NT2/D1 (cell line): ENCODE measurements around the gene FAM120A.

Experiments
- SUZ12 ChIP-seq: IDR thresholded peaks from 2 replicates; pipeline ENCODE4 v1.6.1; 2011; ENCODE audit not compliant: insufficient read length, insufficient read depth; ENCODE audit errors: extremely low read depth
- YY1 ChIP-seq: IDR thresholded peaks from 2 replicates; pipeline ENCODE4 v1.6.1; 2011; ENCODE audit not compliant: insufficient read length, insufficient read depth
- ZNF274 ChIP-seq: IDR thresholded peaks from 2 replicates; pipeline ENCODE4 v1.6.1; 2011; ENCODE audit warnings: mild to moderate bottlenecking, low read depth, low read length

DNA sequence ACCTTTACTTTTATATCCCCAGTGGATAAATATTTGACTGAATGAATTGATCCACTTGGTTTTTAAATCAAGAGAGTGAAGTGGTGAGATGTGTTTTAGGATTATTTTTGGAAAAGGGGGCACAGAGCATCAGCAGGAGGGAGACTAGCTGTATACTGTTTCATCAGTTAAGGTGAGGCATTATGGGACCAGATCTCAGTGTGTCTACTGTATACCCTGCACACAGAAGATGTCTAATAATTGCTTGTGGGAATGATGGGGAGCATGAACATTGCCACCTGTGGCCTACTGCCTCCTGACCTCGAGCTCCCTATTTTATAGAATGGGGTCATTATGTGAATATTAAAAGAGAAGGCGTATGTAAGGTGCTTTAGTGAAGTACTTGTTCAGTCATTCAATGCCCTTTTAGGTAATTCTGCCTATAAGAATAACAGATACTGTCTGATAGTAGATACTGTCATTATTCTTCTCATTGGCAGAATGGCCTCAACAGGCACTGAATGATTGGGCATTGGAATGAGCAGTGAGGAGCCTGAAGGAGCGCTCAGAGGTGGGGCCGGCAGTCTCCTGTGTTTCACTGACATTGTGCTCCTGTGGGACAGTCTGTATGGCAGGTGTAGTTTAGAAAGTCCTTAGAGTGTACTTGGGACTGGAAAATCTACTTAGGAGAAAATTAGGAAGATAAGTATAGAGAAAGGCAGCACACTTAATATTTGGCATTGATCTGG, 49.2 kb downstream of the FAM120A start:
- TF ChIP-seq YY1: no peak
- TF ChIP-seq ZNF274: no peak
- no peak for TF ChIP-seq SUZ12
